Pancreas (tissue), 10 donors: ENCODE results near the gene DUSP28. TPM values are rescaled to one million over a fixed set of nuclear protein-coding genes. Genes with fewer than 3 reads are reported as not detected.

Source experiments
- ATAC-seq, 4 donors: fragments of 200-7000 bp; cut with Tn5 transposase; one replicate each; pipeline versions ENCODE4 v1.8.0 to v1.9.1; 2020; ENCODE audit warnings: mild to moderate bottlenecking in 4 of 4, moderate library complexity in 4 of 4
- DNase-seq, 6 donors: peaks; one replicate each; pipeline ENCODE4 v3.0.0-alpha.2; 2020
- FAIRE-seq: peaks from 2 replicates; lab custom pipeline; 2012; peaks lifted over from hg19 to GRCh38; lab: Jason Lieb, UNC
- H3K27ac ChIP-seq, 4 donors: fragments of 200-600 bp; sonication (generic); 1 replicate in 3 of 4; 2 replicates in 1 of 4; pipeline versions ENCODE4 v1.5.0 to v1.8.0; 2020
- H3K27me3 ChIP-seq, 4 donors: fragments of 200-600 bp; one replicate each; pipeline ENCODE4 v1.8.0; 2021
- H3K36me3 ChIP-seq, 3 donors: fragments of 200-600 bp; sonication (generic) in 1 of 3; one replicate each; pipeline versions ENCODE4 v1.5.0 to v1.8.0; 2020 to 2021
- H3K4me1 ChIP-seq, 3 donors: fragments of 200-600 bp; one replicate each; pipeline ENCODE4 v1.8.0; 2021
- H3K4me3 ChIP-seq, 4 donors: fragments of 200-600 bp; sonication (generic) in 2 of 4; one replicate each; pipeline versions ENCODE4 v1.5.0 to v1.8.0; 2020 to 2021
- H3K9me3 ChIP-seq, 4 donors: fragments of 200-600 bp; one replicate each; pipeline ENCODE4 v1.8.0; 2021
- CTCF ChIP-seq, 4 donors: fragments of 200-600 bp; sonication (generic) in 3 of 4; IDR thresholded peaks; one replicate each; pipeline versions ENCODE4 v1.5.0 to v1.8.0; 2021; ENCODE audit warnings: antibody characterized with exemption in 4 of 4
- WGBS, 2 donors: extraction: QIAGEN DNeasy Blood & Tissue Kit; methylation state at CpG; one replicate each; pipeline ENCODE4 v1.1.7; 2013; 5-methylcytosine and 5-hydroxymethylcytosine counted together
- intact Hi-C, 3 donors: fragments of 100-400 bp; cut with DNase I; formaldehyde crosslinking; loops; one replicate each; pipeline versions ENCODE4 v1.11.1 to v1.14.2; 2022
- polyA plus RNA-seq, 2 donors: library from polyadenylated mRNA; stranded (reverse); fragments of 200-250 nt; gene quantifications; one replicate each; pipeline ENCODE4 v1.2.3, GENCODE V29; 2013
- total RNA-seq, 6 donors: library from RNA; stranded (reverse); fragmentation: NEBNext Ultra II Directional in 4 of 6; extraction: Animal tissue kit (Norgen Biotek cat#: 25700) in 4 of 6; gene quantifications; one replicate each; pipeline versions ENCODE4 v1.2.1 to v1.2.4, GENCODE V29; 2021 to 2023
- donor health status: healthy with polysubstance abuse.
- donor health status: DM: no; HTN: no; CAD: no; lungs with moderate emphysema.
- donor health status: DM: no; HTN: no; CAD: no.
- donor health status: control.
- donor health status: control.
- donor health status: Bipolar disorder and iron deficiency.
- donor health status: DM: yes; HTN: yes; CAD: no.
- donor health status: DM: no; HTN: no; CAD: no.
- donor health status: DM: no; HTN: no; CAD: no.
- donor health status: DM: yes; HTN: yes; CAD: no.

The DUSP28 gene
- total and polyA plus RNA-seq, 8 donors: 1.6 to 5.0 (median 2.7) TPM

DNA sequence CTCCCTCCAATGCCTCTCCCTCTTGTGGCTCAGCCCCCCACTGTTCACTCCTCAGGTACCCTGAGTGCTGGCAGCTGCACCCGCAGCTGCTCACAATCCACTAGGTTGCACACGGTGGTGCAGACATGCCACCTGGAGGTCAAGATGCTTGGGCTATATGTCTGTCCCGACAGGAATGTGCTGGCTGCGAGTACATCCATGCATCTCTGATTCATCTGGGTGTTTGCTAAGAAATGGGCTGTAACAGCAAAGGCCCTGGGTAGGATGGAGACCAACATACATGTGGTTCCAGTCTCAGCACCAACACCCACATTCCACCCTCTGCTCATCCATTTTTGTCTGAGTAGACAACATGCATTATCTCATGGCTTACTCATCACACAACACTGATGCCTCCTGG is 33.6 kb upstream of the DUSP28 start:
- H3K9me3 ChIP-seq: no peaks in the 10 kb centered on the region
- no peak overlapping the region for H3K27ac ChIP-seq
- FAIRE-seq: no peak
- no peaks in the 10 kb centered on the region for H3K27me3 ChIP-seq
- no peak for TF ChIP-seq CTCF (IDR thresholded peaks at IDR 0.05)
- no peak for ATAC-seq
- peaks cover 0 to 14% (median 0%) of the 10 kb centered on the region in 3 donors for H3K36me3 ChIP-seq
- intact Hi-C loops: no loop called here
- 80 to 93% methylated on average over 4 of the region's 4 CpGs for WGBS, 2 donors
- peak in 1 of 6 donors; percentile 7 for DNase-seq
- H3K4me3 ChIP-seq: no peak overlapping the region
- no peaks in the 10 kb centered on the region for H3K4me1 ChIP-seq

DNA sequence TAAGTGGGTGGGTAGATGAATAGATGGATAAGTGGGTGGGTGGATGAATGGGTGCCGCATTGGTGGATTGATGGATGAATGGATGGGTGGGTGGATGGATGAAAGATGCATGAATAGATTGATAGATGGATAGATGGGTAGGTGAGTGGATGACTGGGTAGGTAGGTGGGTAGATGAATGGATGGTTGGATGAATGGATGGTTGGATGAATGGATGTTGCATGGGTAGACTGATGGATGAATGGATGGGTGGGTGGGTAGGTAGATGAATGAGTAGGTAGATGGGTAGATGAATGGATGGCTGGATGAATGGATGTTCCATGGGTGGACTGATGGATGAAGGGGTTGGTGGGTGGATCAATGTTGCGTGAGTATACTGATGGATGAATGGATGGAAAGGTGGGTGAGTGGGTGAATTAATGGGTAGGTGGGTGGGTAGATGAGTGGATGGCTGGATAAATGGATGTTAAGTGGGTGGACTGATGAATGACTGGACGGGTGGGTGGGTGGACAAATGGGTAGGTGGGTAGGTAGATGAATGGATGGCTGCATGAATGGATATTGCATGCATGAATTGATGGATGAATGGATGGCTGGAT is 32.9 kb upstream of the DUSP28 start:
- Histone ChIP-seq H3K36me3 (peaks cover 0 to 14% (median 0%) of the 10 kb centered on the region in 3 donors), H3K27me3 (no peaks in the 10 kb centered on the region), H3K4me1 (no peaks in the 10 kb centered on the region), H3K9me3 (no peaks in the 10 kb centered on the region), H3K27ac (no peak overlapping the region), H3K4me3 (no peak overlapping the region)
- intact Hi-C loops: no loop called here
- DNase-seq (no peak), FAIRE-seq (no peak), ATAC-seq (no peak)
- TF ChIP-seq CTCF (IDR thresholded peaks at IDR 0.05): no peak
- WGBS, 2 donors: 95 to 96% methylated on average over 3 of the region's 3 CpGs

DNA sequence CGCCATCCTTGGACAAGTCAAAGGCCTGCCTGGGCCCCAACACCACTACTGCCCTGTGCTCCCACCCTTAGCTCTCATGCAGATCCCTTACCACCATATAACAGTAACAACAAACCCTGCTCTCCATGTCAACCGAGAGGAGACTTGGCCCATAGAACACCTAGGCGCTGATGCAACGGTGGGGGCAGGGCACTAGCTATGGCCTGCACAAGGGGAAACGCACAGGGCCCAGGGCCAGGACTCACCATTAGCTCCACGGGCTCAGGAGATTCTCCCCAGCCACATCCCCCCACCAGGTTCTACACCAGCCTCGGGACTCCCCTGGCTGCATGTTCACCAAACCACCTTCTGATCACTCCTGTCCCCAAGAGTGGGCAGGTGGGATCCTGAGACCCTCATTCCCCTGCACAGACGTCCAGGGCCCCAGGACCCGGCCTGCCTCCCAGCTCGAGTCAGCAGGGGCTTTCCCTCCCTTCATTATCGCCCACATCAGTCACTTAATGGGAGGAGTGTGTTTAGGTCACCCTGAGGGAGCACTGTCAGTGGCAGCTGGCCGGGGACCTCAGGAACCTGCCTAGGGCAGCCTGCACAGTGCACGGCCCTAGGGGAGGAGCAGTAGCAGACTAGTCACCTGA is 31.6 kb upstream of the DUSP28 start:
- Histone ChIP-seq H3K4me3 (no peak overlapping the region), H3K27me3 (no peaks in the 10 kb centered on the region), H3K36me3 (peaks cover 0 to 9% (median 0%) of the 10 kb centered on the region in 3 donors), H3K4me1 (no peaks in the 10 kb centered on the region), H3K9me3 (no peaks in the 10 kb centered on the region), H3K27ac (no peak overlapping the region)
- ATAC-seq (no peak), DNase-seq (peak in 1 of 6 donors; percentile 50), FAIRE-seq (no peak)
- TF ChIP-seq CTCF (IDR thresholded peaks at IDR 0.05): no peak
- WGBS, 2 donors: 91 to 94% methylated on average over 13 of the region's 13 CpGs
- intact Hi-C loops: no loop called here

GRCh38 chr2:240529344-240529999 is 30.7 kb upstream of the DUSP28 start:
- Histone ChIP-seq H3K9me3 (no peaks in the 10 kb centered on the region), H3K4me1 (no peaks in the 10 kb centered on the region), H3K27me3 (no peaks in the 10 kb centered on the region), H3K36me3 (peaks cover 0 to 4% (median 0%) of the 10 kb centered on the region in 3 donors), H3K27ac (no peak overlapping the region), H3K4me3 (no peak overlapping the region)
- no peak for ATAC-seq
- no peak for TF ChIP-seq CTCF (IDR thresholded peaks at IDR 0.05)
- no peak for FAIRE-seq
- peak in 1 of 6 donors; percentile 37 for DNase-seq
- WGBS, 2 donors: 97% methylated on average over 16 of the region's 16 CpGs
- intact Hi-C loops: no loop called here
